Activated CD8-positive, alpha-beta memory T cell treated with anti-CD3 and anti-CD28 coated beads for 48 hours (primary cell): ENCODE results near the gene SLCO2B1.

Source experiments
- DNase-seq, 3 experiments: peaks; one replicate each; pipeline ENCODE4 v3.0.0-alpha.2; 2020; ENCODE audit warnings: low read depth in 2 of 3, low spot score in 2 of 3

The SLCO2B1 gene

GRCh38 chr11:75144716-75145014, 6.2 kb upstream of the SLCO2B1 start:
- no peak for DNase-seq

DNA sequence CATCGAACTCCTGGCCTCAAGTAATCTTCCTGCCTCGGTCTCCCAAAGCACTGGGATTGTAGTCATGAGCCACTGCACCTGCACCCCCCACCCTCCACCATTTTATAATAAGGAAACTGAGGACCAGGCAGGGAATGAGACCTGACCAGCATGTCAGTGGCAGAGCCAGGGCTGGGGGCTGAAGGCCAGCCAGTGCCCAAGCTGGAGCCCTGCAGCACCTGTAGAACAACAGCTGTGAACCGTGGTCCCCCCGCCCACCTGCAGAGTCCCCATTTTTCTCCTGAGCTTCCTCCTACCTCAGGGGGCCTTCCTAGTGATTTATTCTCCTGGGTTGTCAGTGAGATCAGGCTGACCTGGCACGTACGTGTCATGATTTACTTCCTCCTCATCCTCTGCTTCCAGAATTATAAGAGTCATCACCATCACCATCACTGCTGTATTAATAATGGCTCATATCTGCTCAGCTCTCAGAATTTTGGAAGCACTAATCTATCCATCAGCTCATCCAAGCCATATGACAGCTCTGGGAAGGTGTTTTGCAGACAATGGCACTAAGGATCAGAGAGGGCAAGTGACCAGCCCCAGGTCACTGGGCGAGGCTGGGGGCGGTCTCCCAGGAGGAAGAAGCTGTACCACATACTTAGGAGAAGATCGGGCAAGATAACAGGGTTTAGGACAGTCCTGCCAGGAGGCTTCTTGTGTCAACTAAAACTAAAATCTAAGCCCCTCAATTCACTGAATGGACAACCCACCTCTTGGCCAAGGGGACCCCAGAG, 5.5 kb upstream of the SLCO2B1 start:
- no peak for DNase-seq

GRCh38 chr11:75145972-75146519, 4.9 kb upstream of the SLCO2B1 start:
- no peak for DNase-seq

GRCh38 chr11:75146711-75147110, 4.2 kb upstream of the SLCO2B1 start:
- no peak for DNase-seq

DNA sequence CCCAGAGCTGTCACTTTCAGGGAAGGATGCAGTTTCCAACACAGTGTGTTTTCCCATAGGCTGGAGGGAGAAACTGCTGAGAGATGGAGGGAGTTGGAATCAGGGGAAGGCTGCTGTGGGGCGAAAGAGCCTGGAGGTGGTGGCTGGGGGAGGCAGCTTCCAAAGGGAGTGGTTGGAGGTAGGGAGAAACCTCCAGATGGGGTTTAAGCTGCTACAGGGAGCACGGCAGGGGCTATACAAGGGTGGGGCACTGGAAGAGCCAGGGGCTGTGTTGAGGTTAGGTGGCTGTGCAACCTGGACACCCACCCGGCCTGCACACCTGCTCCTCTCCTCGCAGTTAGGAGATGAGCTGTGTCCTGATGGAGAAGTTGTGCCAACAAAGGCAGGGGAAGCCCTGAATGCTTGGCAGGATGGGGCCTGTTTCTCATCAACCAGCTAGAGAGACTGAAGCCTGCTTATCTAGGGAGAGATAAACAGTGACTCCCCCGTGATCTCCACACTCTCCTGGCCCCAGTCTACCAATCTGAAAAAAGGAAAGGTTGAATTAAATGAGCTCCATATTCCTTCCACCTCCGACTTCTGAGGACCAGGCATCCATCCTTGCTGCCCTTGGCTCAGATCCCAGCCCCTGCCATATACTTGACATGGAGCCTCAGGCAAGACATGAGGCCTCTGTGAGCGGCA, 3.6 kb upstream of the SLCO2B1 start:
- no peak for DNase-seq

DNA sequence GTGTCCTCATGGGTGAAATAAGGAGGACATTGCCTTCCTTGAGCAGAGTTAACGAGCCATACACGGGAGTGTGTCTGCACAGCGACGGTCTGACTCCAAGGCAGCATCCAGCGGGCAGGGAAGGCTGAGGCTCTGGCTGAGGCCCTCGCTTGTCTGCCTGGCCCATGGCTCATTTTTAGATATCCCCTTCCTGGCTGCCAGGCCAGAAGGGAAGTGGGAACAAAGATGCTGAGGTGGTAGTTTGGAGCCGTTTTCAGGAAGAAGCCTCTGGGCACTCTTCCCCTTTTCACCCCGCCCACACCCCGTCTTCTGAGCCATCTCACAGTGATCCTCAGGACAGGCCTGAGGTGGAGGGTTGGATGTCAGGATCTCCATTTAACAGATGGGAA, 3.0 kb upstream of the SLCO2B1 start:
- no peak for DNase-seq

- no peak for DNase-seq
These were observed 2.4 kb upstream of the SLCO2B1 start for GRCh38 chr11:75148436-75148983.

- DNase-seq: no peak
These were observed 991 bp upstream of the SLCO2B1 start for GRCh38 chr11:75149766-75150465.

DNA sequence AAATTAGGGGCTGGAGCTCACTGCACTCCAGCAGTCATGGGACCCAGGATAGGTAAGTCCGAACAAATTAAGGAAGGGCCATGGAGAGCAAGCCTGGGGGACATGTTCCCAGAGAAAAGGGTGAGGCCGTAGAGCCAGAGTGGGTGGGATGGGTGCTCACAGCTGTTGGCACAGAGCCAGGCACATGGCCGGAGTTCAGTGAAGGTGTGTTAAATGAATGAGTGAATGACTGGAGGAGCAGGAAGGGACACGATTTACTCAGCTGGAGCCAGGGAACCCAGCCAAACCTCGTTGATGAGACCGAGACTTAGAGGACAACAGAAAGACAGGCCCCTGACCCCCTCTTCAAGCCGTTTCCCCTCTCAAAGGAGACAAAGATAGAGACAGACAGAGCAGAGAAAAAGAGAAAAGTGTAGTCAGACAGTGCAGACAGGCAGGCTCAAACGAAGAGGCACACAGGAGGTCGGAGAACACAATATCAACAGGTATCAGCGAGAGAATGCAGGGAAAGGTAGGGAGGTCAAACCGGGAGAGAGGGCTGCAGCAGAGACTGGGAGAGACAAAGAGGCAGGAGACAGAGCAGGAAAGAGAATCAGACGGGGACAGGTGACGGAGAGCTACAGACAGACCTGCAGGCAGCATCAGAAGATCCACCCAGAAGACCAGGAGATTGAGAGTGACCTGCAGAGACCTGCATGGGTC, 590 bp downstream of the SLCO2B1 start:
- no peak for DNase-seq

DNA sequence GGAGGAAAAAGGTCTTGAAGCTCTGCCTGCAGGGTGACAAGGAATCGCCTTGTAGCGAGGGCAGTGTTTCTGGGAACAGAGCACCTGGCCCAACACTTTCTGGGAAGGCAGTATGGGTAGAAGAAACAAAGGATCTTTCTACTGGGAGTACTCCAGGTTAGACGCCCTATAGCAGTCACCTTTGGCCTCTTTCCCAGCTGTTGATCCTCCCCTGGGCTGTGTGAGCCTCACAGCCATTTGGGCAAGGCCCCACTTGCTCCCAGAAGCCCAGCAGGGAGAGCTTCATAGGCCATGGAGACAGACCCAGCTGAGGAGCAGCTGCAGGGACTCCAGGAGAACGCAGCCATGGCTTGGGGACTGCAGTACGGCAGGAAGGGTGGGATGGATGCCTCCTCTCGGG, 1.2 kb downstream of the SLCO2B1 start:
- no peak for DNase-seq

GRCh38 chr11:75152651-75153427, 1.9 kb downstream of the SLCO2B1 start:
- DNase-seq: no peak

DNA sequence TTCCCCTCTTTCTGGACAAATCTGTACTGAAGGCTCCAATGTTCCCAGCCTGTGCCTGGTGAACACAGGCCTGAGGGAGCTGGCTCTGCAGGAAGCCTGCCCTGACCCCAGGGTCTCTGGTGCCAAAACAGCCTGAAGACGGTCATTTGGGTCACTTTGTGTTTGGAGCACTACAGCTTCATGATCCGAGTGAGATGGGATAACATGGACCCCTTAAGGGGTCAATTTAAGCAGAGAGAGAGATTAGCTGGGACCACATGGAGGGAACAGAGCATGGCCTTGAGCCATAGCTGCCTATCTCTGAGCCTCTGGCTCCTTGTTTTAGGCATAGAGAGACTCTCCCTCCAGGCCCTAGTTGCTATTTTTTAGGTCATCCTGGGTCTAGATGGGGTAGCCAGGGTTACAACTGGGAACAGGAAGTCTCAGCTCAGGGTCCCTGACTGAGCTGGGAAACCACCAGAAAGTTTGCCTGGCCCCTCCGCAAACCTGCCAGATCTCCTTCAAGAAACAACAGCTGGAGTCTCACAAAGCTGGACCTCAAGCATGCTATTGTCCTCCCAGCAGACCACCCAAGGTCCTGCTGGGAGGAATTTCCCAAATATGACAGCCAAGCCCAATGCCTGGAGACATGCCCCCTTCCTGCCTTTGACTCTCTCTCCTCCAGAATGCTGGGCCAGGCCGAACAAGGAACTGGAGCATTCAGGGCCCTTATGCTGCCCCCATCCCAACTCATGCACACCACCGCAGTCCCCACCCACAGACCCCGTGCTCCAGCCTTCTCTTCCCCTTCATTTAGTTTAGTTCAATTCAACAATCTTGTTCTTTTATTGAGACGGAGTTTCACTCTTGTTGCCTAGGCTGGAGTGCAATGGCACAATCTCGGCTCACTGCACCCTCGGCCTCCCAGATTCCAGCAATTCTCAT, 4.0 kb downstream of the SLCO2B1 start:
- DNase-seq: no peak

DNA sequence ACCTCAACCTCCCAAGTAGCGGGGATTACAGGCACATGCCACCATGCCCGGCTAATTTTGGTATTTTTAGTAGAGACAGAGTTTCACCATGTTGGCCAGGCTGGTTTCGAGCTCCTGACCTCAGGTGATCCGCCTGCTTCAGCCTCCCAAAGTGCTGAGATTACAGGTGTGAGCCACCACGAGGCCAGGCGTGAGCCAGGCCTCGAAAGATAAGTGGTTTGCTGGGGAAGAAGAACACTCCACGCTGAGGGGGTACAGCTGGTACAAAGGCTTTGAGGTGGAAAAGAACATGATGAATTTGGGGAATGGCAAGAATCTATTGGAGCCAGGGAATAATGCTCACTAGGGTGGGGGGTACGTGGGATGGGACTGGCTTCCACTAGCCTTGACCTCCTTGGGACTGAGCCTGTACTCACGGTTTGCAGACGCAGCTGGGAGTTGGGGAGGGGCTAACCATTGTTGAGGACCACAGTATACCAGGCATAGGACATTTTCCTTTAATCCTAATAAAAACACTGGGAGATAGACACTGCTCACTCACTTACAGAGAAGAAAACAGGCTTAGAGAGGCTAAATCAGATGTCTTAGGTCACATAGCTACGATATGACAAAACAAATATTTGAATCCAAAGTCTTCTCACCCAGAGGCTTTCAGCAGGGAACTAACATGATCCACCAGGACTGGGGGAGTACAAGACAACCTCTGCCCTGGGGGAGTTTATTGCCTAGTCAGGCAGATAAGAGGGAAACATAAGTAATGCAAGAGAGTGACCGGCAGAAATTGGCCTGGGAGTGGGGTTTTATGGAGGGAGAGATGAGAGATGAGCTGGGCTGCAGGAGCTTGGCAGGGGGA, 4.9 kb downstream of the SLCO2B1 start:
- DNase-seq: no peak

DNA sequence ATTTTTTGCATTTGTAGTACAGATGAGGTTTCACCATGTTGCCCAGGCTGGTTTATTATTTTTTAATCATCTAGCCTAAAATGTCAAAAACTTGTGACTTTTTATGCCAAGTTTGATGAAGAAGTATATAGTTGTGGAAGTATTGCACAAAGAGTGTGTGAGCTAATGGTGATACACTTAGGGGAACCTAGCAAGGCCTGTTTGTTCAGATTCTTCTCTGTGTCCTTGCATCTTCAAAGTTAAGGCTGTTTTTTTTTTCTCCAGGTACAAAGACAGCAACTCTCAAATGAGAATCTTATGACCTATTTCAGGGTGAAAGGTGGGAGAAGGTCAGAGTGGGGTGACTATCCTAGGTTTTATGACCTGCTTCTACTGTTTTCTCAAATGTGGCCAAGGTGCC, 7.3 kb downstream of the SLCO2B1 start:
- no peak for DNase-seq

DNA sequence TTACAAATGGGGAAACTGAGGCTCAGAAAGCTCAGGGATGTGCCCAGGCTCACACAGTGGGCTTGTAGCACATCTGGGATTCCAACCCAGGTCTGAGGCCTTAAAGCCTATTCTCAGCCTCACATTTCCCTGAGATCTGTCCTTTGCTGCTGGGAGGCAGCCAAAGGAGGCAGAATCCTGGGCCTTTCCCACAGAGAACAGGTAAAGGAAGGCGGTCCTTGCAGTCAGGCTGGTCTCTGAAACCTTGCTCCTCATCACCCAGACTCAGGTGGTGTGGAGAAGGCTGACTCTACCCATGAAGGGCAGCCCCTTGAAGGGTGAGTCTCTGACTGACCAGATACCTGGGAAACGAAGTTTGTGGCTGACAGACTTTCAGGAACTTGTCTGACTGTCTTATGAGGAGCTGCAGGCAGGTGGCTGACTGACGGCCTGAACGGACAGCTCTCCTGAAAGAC, 7.8 kb downstream of the SLCO2B1 start:
- DNase-seq: no peak

DNA sequence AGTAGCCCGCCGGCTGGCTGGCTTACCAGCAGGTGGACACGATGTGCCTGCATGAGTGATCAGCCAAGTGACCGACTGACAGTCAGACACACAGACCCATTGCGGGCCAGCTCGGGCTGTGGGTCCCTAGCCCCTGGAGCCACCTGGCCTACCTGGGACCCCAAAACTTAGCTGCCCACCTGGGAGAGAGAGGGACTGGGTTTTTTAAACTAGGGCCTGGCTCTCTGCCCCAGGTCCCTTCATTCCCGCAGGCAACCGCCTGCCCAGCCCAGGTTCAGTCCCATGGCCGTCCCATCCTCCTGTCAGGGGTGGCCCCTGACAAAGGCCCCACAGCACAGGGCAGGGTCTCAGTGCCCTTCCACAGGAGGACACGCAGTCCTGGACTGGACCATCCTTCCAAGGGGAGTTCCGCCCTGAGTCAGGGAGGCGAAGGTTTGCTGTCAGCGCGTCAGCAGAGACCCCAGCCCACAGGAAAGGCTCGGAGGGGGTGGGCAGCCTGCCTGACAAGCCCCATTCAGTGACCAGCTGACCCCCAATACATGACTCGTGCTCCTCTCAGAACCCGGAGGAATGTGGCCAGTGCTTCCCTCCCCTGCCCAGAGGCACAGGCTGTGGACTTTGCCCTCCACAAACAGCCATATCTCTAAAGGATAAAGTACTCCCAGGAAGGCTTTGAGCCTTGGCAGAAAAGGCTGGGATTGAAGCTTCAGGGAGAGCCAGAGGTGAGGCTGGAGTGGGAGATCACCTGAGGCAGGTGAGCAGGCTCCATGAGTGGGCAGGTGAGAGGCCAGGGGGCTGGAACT, 8.4 kb downstream of the SLCO2B1 start:
- DNase-seq: no peak

GRCh38 chr11:75160220-75160757, 9.4 kb downstream of the SLCO2B1 start:
- DNase-seq: no peak
